ENCODE data around the gene C4B. TPM values are rescaled to one million over a fixed set of nuclear protein-coding genes. Genes with fewer than 3 reads are reported as not detected.
A peak's percentile ranks its signal among the peaks of the same experiment; 100 is the strongest.

Gene C4B
- total RNA-seq, 1 donor = 9.9 TPM

DNA sequence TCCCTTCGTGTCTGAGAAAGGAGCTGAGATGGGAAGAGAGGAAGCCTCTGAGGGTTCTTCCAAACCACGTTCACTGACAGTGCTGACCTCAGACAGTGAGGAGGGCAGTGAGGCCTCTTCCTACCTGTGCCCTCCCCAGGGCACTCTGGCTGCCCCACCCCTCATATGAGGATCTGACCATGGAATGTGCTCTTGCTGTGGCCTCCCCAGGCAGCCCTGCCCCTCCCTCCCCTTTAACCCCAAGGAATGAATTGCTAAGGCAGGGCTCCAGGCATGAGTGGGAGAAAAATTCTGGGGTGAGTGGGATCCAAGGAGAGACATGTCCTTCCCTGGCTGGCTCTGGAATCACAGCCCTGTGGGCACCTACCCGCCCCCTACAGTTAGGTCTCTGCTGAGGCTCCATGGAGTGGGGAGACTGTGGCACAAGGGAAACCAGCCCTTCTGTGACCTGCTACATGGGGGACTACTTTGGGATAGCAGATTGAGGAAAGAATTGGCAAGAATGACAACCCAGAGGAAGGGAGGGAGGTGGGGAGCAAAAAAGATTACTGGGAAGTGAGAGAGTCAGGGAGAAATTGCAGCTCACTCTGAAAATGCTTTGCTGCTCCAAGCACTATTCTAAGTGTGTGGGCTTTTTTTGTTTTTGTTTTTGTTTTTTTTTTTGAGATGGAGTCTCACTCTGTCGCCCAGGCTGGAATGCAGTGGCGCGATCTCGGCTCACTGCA, 65.1 kb downstream of the C4B start:
- DNase-seq (ENCODE audit: low read depth) = no peak
- no peak overlapping the region for H3K4me3 ChIP-seq (ENCODE audit: low read depth, low read length)
- TF ChIP-seq, protein P1, sequence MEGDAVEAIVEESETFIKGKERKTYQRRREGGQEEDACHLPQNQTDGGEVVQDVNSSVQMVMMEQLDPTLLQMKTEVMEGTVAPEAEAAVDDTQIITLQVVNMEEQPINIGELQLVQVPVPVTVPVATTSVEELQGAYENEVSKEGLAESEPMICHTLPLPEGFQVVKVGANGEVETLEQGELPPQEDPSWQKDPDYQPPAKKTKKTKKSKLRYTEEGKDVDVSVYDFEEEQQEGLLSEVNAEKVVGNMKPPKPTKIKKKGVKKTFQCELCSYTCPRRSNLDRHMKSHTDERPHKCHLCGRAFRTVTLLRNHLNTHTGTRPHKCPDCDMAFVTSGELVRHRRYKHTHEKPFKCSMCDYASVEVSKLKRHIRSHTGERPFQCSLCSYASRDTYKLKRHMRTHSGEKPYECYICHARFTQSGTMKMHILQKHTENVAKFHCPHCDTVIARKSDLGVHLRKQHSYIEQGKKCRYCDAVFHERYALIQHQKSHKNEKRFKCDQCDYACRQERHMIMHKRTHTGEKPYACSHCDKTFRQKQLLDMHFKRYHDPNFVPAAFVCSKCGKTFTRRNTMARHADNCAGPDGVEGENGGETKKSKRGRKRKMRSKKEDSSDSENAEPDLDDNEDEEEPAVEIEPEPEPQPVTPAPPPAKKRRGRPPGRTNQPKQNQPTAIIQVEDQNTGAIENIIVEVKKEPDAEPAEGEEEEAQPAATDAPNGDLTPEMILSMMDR (IDR thresholded peaks at IDR 0.05; ENCODE audit: insufficient read depth, low read depth, low read length) = no peak

DNA sequence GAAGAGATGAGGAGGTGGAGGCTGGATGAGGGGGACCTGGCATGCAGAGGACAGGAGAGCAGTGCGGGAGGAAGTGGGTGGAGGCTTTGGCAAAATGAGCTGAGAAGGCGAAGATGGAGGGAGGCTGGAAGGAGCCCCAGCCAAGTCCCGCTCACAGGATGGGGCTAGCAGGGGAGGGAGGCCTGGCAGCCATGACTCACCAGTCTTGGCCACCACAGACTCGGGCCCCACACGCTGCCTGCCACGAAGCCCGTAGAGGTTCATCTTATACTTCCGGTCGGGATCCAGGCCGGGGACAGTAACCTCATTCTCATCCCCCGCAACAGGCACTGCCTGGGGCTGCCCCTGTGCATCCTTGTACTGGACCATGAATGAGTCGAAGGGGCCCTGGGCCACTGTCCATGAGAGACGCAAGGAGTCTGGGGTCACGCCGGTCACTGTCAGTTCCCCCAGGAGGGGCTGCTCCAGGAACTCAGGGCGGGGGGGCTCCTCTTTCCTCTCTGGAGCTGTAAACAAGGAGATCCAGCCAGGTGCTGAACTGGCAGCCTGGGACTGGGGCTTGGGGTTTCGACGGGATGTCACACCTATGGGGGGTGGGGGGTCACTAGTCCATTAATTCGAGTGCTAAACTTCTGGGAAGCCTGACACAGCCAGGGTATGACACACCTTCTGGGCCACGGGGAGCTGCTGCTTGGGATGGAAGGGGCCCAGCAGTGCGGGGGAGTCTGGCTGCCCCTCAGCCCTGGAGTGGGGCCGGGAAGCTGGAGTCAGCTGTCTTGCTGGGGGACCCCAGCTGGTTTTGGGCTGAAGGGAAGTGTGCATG, 66.8 kb downstream of the C4B start:
- H3K4me3 ChIP-seq (ENCODE audit: low read depth, low read length) = no peak overlapping the region
- TF ChIP-seq, protein P1 (IDR thresholded peaks at IDR 0.05; ENCODE audit: insufficient read depth, low read depth, low read length) = no peak
- peak; percentile 88 for DNase-seq (ENCODE audit: low read depth)

DNA sequence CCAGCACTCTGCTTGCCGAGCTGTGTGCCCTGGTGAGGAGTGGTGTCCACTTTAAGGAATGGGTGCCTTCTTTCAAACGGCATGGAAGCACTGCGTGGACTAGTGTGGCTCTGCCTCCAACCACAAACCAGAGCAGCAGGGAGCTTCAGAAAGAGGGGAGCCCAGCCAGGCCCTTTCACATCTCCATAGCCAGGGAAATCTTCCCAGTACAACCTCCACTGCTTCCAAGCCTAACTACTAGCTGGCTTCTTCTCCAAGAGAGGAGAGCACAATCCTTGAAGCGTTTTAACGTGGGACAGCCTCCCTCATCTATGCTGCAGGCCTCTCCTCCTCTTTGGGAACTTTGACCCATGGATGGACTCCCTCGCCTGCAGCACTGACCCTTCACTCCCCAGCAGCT, 67.9 kb downstream of the C4B start:
- H3K4me3 ChIP-seq (ENCODE audit: low read depth, low read length) = no peak overlapping the region
- DNase-seq (ENCODE audit: low read depth) = no peak
- TF ChIP-seq, protein P1 (IDR thresholded peaks at IDR 0.05; ENCODE audit: insufficient read depth, low read depth, low read length) = no peak

DNA sequence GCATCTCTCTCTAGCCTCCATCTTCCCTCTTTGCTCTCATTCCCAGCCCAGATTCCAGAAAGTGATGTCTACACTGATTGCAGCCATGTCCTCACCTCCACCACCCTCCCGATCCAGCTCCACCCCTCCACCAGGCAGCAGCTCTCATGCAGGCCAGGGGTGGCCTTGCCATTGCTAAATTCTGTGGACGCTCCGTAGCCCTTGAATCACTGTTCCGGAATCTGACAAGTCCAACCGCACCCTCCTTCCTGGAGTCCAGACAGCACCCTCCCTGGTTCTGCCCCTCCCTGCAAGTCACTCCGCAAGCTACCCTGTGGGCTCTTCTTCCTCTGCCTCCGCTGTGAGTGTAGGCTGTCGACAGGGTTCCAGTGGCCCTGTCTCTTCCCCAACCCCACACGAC, 68.3 kb downstream of the C4B start:
- DNase-seq (ENCODE audit: low read depth) = peak; percentile 86
- TF ChIP-seq, protein P1 (IDR thresholded peaks at IDR 0.05; ENCODE audit: insufficient read depth, low read depth, low read length) = no peak
- H3K4me3 ChIP-seq (ENCODE audit: low read depth, low read length) = no peak overlapping the region

DNA sequence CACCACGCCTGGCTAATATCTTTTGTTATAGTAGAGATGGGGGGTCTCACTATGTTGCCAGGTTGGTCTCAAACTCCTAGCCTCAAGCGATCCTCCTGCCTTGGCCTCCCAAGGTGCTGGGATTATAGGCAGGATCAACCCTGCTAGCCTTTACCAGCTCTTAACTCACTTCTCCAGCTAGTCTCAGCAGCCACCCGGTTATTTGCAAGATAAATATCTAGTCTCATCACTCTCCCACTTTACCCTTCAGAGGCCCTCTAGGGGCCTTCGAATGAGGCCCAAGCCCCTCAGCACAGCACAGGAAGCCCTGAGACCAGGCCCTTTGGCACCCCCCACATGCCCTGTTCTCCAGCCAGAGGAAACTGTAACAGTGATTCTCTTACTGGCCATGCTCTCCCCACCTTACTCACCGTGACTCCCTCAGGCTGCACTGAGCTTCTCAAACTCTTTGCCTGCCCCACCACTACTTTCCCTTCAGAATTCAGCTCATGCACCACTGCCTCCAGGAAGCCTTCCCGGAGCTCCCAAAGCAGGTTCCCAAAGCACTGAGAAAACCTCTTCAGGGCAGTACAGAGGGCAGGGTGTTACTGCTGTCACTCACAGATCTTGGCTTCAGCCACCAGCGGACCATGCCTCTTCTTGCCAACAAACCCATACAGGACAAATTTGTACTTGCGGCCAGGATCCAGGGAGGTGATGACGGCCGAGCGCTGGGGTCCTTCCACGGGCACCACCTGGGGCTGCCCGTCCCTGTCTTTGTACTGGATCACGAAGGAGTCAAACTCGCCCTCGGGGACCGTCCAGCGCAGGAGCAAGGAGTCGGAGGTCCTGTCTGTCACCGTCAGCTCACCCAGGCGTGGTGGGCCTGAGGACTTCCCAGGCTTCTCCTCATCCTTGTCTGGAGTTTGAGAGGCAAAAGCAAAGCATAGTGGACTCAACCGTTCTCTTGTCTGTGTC, 69.5 kb downstream of the C4B start:
- no peak for DNase-seq (ENCODE audit: low read depth)
- TF ChIP-seq, protein P1 (IDR thresholded peaks at IDR 0.05; ENCODE audit: insufficient read depth, low read depth, low read length) = no peak
- H3K4me3 ChIP-seq (ENCODE audit: low read depth, low read length) = no peak overlapping the region

DNA sequence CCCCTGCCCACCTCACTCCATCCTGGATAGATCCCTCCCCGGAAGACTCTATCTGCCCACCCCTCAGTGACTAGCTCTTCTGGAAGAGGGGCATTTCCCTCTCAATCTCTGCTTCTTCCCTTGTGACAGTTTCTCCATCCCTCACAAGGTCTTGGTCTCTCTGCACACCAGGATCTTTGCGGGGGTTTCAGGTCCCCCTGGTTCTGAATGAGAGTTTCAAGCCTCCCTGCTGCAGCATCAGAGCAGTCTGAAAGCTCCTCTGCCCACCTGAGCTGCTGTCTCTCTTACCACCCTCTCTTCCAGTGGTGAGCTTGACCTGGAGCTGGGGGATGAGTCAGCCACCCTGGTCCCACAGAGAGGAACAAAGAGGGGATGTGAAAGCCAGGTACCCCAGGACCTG, 70.2 kb downstream of the C4B start:
- no peak for DNase-seq (ENCODE audit: low read depth)
- no peak overlapping the region for H3K4me3 ChIP-seq (ENCODE audit: low read depth, low read length)
- TF ChIP-seq, protein P1 (IDR thresholded peaks at IDR 0.05; ENCODE audit: insufficient read depth, low read depth, low read length) = no peak

All from fibroblast of villous mesenchyme (primary cell).